HepG2 (cell line): Measurements from ENCODE around the gene KLHDC4. TPM values are rescaled to one million over a fixed set of nuclear protein-coding genes. Genes with fewer than 3 reads are reported as not detected.

Source experiments
- ATF2 ChIP-seq: sonication (generic); formaldehyde crosslinking; IDR thresholded peaks from 2 replicates; pipeline ENCODE4 v1.4.0; 2020; ENCODE audit warnings: missing genetic modification reagents
- DNMT1 ChIP-seq: sonication (generic); formaldehyde crosslinking; IDR thresholded peaks from 2 replicates; pipeline ENCODE4 v1.5.1; 2020; ENCODE audit warnings: mild to moderate bottlenecking, missing genetic modification reagents
- GPBP1L1 ChIP-seq: sonication (generic); formaldehyde crosslinking; IDR thresholded peaks from 2 replicates; pipeline ENCODE4 v1.5.0; 2020; ENCODE audit warnings: mild to moderate bottlenecking, missing genetic modification reagents
- KAT2B ChIP-seq: fragments of 150-350 bp; IDR thresholded peaks from 2 replicates; pipeline ENCODE4 v1.6.1; 2014; ENCODE audit warnings: low read depth, low read length, borderline replicate concordance
- MAFF ChIP-seq: IDR thresholded peaks from 2 replicates; pipeline ENCODE4 v1.6.1; 2011; ENCODE audit warnings: low read depth, low read length, improper control_type of control experiment
- MXD1 ChIP-seq: sonication (generic); formaldehyde crosslinking; IDR thresholded peaks from 2 replicates; pipeline ENCODE4 v1.4.0; 2020; ENCODE audit warnings: mild to moderate bottlenecking, missing genetic modification reagents
- NCOA1 ChIP-seq: sonication (generic); formaldehyde crosslinking; IDR thresholded peaks from 2 replicates; pipeline ENCODE4 v1.9.0; 2021; ENCODE audit warnings: missing genetic modification reagents
- ZKSCAN5 ChIP-seq: sonication (generic); formaldehyde crosslinking; IDR thresholded peaks from 2 replicates; pipeline ENCODE4 v1.5.1; 2020; ENCODE audit warnings: mild to moderate bottlenecking, missing genetic modification reagents
- ZNF136 ChIP-seq: sonication (generic); formaldehyde crosslinking; IDR thresholded peaks from 2 replicates; pipeline ENCODE4 v1.8.1; 2022; ENCODE audit warnings: low read depth, mild to moderate bottlenecking, moderate library complexity, missing genetic modification reagents
- ZNF253 ChIP-seq: sonication (generic); formaldehyde crosslinking; IDR thresholded peaks from 2 replicates; pipeline ENCODE4 v1.8.0; 2022; ENCODE audit warnings: mild to moderate bottlenecking, missing genetic modification reagents, borderline replicate concordance
- ZNF292 ChIP-seq: sonication (generic); formaldehyde crosslinking; IDR thresholded peaks from 2 replicates; pipeline ENCODE4 v1.8.1; 2022; ENCODE audit warnings: mild to moderate bottlenecking, low read depth, missing genetic modification reagents, borderline replicate concordance
- ZNF3 ChIP-seq: IDR thresholded peaks from 2 replicates; pipeline ENCODE4 v1.7.0; 2017; ENCODE audit warnings: inconsistent platforms
- ZNF513 ChIP-seq: sonication (generic); formaldehyde crosslinking; conservative IDR thresholded peaks from 2 replicates; pipeline ENCODE4 v1.5.0; 2020; ENCODE audit warnings: missing genetic modification reagents
- ZNF549 ChIP-seq: sonication (generic); formaldehyde crosslinking; IDR thresholded peaks from 2 replicates; pipeline ENCODE4 v1.5.0; 2020; ENCODE audit warnings: missing genetic modification reagents
- ZNF841 ChIP-seq: sonication (generic); formaldehyde crosslinking; IDR thresholded peaks from 2 replicates; pipeline ENCODE4 v1.8.1; 2023; ENCODE audit warnings: missing genetic modification reagents, borderline replicate concordance
- ZSCAN22 ChIP-seq: sonication (generic); formaldehyde crosslinking; IDR thresholded peaks from 2 replicates; pipeline ENCODE4 v1.4.0; 2020; ENCODE audit warnings: mild to moderate bottlenecking, missing genetic modification reagents
- polyA plus RNA-seq, 8 experiments: library from polyadenylated mRNA; depleted of rRNA in 3 of 8; stranded (reverse) in 7 of 8; unstranded in 1 of 8; fragments of >200 nt; fragmentation: Illumina TruSeq in 4 of 8; extraction: Trizol in 4 of 8; gene quantifications; 2 replicates each; pipeline versions ENCODE4 v1.2.1 to v1.2.3, GENCODE V29; 2011 to 2016; ENCODE audit warnings: low read depth in 4 of 8, missing spikeins in 1 of 8, mixed read lengths in 1 of 8; ENCODE audit not compliant: insufficient read depth in 1 of 8
- total RNA-seq, 5 experiments: library from RNA; depleted of rRNA; stranded (reverse); fragments of >200 nt; fragmentation: Illumina TruSeq; extraction: Trizol; gene quantifications; 2 replicates each; pipeline ENCODE4 v1.2.3, GENCODE V29; 2016; ENCODE audit warnings: low read depth in 1 of 5
- TF ChIP-seq, protein P1 (sequence below): sonication (generic); formaldehyde crosslinking; IDR thresholded peaks from 2 replicates; pipeline ENCODE4 v1.9.0; 2021; ENCODE audit warnings: missing genetic modification reagents, mild to moderate bottlenecking, borderline replicate concordance
- TF ChIP-seq, protein P2 (sequence below): IDR thresholded peaks from 2 replicates; pipeline ENCODE4 v1.6.1; 2012; ENCODE audit warnings: low read length, improper control_type of control experiment

KLHDC4 gene
- total and polyA plus RNA-seq, 2 of the 13 experiments (the other 11 are each of a cell fraction or from before 2014, with no cell fraction given), result 18.7 to 31.8 TPM

GRCh38 chr16:87765776-87766484 lies at the start of gene KLHDC4 (continued):
- TF ChIP-seq ZNF841, result no peak; the same call in 1 of the 2 replicates
- TF ChIP-seq, protein P1, sequence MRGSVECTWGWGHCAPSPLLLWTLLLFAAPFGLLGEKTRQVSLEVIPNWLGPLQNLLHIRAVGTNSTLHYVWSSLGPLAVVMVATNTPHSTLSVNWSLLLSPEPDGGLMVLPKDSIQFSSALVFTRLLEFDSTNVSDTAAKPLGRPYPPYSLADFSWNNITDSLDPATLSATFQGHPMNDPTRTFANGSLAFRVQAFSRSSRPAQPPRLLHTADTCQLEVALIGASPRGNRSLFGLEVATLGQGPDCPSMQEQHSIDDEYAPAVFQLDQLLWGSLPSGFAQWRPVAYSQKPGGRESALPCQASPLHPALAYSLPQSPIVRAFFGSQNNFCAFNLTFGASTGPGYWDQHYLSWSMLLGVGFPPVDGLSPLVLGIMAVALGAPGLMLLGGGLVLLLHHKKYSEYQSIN (CRISPR knock-in tag), result no peak
- TF ChIP-seq GPBP1L1 (CRISPR knock-in tag), result no peak
- TF ChIP-seq MAFF, result no peak
- 0 out of 2 replicates have a peak, but pooled peaks have one; percentile 27 for TF ChIP-seq ZKSCAN5 (CRISPR knock-in tag)
- no peak for TF ChIP-seq ZNF549 (CRISPR knock-in tag)
- TF ChIP-seq ZNF513 (CRISPR knock-in tag), result no peak
- TF ChIP-seq, protein P2, sequence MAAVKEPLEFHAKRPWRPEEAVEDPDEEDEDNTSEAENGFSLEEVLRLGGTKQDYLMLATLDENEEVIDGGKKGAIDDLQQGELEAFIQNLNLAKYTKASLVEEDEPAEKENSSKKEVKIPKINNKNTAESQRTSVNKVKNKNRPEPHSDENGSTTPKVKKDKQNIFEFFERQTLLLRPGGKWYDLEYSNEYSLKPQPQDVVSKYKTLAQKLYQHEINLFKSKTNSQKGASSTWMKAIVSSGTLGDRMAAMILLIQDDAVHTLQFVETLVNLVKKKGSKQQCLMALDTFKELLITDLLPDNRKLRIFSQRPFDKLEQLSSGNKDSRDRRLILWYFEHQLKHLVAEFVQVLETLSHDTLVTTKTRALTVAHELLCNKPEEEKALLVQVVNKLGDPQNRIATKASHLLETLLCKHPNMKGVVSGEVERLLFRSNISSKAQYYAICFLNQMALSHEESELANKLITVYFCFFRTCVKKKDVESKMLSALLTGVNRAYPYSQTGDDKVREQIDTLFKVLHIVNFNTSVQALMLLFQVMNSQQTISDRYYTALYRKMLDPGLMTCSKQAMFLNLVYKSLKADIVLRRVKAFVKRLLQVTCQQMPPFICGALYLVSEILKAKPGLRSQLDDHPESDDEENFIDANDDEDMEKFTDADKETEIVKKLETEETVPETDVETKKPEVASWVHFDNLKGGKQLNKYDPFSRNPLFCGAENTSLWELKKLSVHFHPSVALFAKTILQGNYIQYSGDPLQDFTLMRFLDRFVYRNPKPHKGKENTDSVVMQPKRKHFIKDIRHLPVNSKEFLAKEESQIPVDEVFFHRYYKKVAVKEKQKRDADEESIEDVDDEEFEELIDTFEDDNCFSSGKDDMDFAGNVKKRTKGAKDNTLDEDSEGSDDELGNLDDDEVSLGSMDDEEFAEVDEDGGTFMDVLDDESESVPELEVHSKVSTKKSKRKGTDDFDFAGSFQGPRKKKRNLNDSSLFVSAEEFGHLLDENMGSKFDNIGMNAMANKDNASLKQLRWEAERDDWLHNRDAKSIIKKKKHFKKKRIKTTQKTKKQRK, result no peak
- TF ChIP-seq ZSCAN22 (CRISPR knock-in tag), result no peak
- TF ChIP-seq DNMT1 (CRISPR knock-in tag), result 0 out of 2 replicates have a peak, but pooled peaks have one; percentile 37
- 0 out of 2 replicates have a peak, but pooled peaks have one; percentile 50 for TF ChIP-seq ZNF3 (CRISPR knock-in tag)
- peak; percentile 75 for TF ChIP-seq ATF2 (CRISPR knock-in tag)
- TF ChIP-seq KAT2B, result no peak
- peak; percentile 80 for TF ChIP-seq ZNF136 (CRISPR knock-in tag)
- TF ChIP-seq ZNF253, result no peak
- TF ChIP-seq NCOA1 (CRISPR knock-in tag), result no peak; the same call in 1 of the 2 replicates
- peak; percentile 94 for TF ChIP-seq MXD1 (CRISPR knock-in tag)
- peak; percentile 42; the same call in 1 of the 2 replicates for TF ChIP-seq ZNF292 (CRISPR knock-in tag)
